ENCODE results near the gene COMMD1. TPM values are rescaled to one million over a fixed set of nuclear protein-coding genes. Genes with fewer than 3 reads are reported as not detected.

Gene COMMD1
- total RNA-seq, 4 donors from 2014 or later = 46.2 to 51.7 (median 46.7) TPM

DNA sequence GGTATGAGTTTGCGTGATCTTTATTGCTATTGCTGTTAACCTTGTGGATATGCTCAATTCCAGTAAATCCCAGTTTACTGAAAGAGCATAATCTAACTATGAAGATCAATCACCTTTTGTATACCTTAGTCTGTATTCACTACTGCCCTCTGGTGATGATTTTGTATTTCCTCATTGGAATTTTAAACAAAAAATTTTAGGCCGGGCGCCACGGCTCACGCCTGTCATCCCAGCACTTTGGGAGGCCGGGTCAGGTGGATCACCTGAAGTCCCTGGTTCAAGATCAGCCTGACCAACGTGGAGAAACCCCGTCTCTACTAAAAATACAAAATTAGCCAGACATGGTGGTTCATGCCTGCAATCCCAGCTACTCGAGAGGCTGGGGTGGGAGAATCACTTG is 5.1 kb downstream of the COMMD1 start:
- TF ChIP-seq, protein P1, sequence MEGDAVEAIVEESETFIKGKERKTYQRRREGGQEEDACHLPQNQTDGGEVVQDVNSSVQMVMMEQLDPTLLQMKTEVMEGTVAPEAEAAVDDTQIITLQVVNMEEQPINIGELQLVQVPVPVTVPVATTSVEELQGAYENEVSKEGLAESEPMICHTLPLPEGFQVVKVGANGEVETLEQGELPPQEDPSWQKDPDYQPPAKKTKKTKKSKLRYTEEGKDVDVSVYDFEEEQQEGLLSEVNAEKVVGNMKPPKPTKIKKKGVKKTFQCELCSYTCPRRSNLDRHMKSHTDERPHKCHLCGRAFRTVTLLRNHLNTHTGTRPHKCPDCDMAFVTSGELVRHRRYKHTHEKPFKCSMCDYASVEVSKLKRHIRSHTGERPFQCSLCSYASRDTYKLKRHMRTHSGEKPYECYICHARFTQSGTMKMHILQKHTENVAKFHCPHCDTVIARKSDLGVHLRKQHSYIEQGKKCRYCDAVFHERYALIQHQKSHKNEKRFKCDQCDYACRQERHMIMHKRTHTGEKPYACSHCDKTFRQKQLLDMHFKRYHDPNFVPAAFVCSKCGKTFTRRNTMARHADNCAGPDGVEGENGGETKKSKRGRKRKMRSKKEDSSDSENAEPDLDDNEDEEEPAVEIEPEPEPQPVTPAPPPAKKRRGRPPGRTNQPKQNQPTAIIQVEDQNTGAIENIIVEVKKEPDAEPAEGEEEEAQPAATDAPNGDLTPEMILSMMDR (IDR thresholded peaks at IDR 0.05; ENCODE audit: low read depth) = no peak

DNA sequence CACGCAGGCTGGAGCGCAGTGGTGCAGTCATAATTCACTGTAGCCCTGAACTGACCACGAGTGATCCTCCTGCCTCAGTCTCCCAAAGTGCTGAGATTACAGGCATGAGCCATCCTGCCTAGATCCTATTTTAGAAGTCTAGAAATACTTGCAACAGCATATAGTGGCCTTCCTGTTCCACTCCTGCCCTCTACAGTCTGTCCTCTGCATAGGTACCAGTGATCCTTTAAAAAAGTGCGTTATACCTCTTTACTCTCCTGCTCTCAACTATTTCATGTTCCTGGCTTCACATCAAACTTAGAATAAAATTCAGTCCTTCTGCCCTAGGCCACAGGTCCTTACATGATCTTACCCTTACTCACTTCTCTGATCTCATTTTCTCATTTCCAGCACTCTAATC is 6.0 kb downstream of the COMMD1 start:
- TF ChIP-seq, protein P1 (IDR thresholded peaks at IDR 0.05; ENCODE audit: low read depth) = no peak

DNA sequence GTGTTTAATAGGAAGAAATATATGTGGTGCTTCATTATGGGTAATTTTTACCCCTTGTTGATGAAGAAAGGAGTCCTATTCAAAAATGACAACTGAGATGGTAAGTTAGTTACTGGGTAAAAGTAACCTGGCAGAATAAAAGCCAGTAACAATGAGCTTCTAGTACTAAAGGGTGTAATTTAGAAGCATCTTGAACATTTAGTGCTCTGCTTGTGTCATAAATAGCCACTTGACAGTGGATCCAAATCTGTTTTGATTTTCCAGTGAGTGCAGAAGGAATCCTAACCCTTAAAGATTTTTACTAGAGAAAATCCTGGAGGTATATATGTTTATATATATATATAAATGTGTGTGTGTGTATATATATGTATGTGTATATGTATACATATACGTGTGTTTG is 15.1 kb downstream of the COMMD1 start:
- TF ChIP-seq, protein P1 (IDR thresholded peaks at IDR 0.05; ENCODE audit: low read depth) = no peak

DNA sequence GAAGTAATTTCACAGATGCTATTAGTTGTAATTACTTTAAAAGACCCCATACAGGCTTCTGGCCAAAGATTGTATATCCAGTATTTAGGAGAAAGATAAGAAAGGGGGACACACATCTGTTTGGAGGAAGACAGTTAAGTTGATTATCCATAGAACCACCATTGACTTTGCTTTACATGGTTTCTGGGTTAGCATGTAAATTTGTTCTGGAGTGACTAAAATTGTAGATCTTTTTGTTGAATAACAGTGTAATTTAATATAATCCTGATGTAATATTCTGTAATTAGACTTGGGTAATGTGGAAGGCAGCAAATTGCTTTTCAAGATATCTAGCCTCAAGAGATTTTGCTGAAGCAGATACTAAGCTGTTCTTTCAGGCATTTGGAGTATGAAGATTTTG is 17.2 kb downstream of the COMMD1 start:
- TF ChIP-seq, protein P1 (IDR thresholded peaks at IDR 0.05; ENCODE audit: low read depth) = no peak

DNA sequence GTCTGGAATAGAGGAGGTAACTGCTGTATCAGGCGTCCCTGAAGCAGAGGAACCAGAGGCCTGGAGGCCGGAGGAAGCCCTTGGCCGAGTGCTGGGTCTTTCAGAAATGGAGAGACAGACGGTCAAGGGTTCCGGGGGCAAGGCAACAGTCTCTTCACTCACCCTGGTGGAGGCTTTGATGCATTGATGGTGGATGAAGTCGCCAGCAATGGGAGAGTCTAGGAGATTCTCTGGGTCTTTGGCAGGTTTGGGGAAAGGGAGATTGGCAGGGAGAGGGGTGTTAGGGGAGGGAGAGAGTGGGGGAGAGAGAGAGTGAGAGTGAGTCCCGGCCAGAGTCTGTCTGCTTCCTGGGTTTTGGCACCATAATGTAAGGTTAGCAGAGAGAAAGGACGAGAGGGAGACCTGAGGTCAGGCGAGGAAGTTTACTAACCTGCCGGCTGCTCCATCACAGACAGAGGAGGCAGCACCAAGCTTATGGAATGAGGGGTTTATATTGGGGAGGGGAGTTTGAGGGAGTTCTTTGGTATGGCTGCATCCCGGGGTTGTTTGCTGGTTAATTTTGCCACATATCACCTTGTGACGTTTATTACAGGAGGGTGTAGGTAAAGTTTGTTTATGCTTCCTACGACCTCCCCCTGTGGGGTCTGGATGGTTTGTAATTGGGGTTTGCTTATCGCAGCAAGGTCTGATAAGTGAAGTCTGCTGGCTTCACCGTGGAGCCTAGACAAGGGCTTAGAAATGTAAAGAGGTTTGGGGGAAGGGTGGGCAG is 19.6 kb downstream of the COMMD1 start:
- TF ChIP-seq, protein P1 (IDR thresholded peaks at IDR 0.05; ENCODE audit: low read depth) = no peak

DNA sequence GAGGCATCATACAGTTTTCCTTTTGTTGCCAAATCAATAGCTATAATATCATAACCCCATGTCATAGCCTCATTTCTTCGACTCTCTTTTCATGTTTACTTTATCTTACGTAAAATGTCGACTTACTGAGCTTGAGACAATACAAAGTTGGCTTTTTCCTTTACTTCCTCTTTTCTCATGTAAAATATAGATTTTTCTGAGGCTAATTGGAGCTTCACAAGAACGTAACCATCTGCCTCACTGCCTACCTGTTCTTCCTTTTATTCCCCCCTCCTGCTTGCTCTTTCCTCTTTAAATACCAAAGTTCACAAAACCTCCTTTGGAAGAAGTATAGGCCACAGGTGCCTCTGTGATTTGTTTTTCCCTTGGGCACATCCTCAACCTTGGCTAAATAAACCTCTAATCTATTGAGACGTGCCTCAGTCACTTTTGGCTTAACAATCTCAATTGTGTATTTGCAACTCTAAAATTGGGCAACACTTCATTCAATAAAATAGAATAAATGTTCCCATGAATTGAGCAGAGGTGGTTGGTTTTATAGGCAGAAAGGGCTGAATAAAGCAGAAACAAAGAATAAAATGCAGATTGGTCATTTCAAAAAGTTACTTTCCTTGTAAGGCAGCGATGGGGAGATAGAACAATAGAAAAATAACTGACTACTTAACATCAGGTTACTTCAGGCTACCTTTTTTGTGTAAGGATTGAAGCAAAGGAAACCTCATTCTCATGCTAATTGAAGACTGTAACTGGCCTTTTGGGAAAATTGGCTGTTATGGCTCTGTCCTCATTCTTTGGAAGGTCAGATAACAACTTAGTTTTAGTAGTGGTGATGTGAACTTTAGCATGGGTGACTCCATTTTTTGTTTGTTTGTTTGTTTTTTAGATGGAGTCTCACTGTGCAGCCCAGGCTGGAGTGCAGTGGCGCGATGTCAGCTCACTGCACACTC is 21.3 kb downstream of the COMMD1 start:
- TF ChIP-seq, protein P1 (IDR thresholded peaks at IDR 0.05; ENCODE audit: low read depth) = no peak
